Transverse colon (tissue), 4 donors: Measurements from ENCODE around the gene LDLRAD1. TPM values are rescaled to one million over a fixed set of nuclear protein-coding genes. Genes with fewer than 3 reads are reported as not detected.

Experiments used
- DNase-seq: peaks from one replicate; pipeline ENCODE4 v3.0.0-alpha.2; 2019
- H3K27ac ChIP-seq, 4 donors: fragments of 200-600 bp; sonication (generic); 2 replicates each; pipeline ENCODE4 v1.5.1; 2016 to 2018; ENCODE audit warnings: inconsistent platforms in 4 of 4
- H3K27me3 ChIP-seq: fragments of 200-600 bp; sonication (generic); 2 replicates; pipeline ENCODE4 v1.5.1; 2017; ENCODE audit warnings: inconsistent platforms
- H3K36me3 ChIP-seq, 4 donors: fragments of 200-600 bp; sonication (generic); 2 replicates each; pipeline ENCODE4 v1.5.1; 2017 to 2019; ENCODE audit warnings: inconsistent platforms in 4 of 4
- H3K4me1 ChIP-seq, 4 donors: fragments of 200-600 bp; sonication (generic); 2 replicates each; pipeline ENCODE4 v1.5.1; 2017 to 2020; ENCODE audit warnings: inconsistent platforms in 4 of 4
- H3K4me3 ChIP-seq, 4 donors: fragments of 200-600 bp; sonication (generic); 1 replicate in 1 of 4; 2 replicates in 3 of 4; pipeline versions ENCODE4 v1.5.1 to v1.6.1; 2017 to 2019; ENCODE audit warnings: inconsistent platforms in 4 of 4
- H3K9me3 ChIP-seq, 2 donors: fragments of 200-600 bp; sonication (generic); 2 replicates each; pipeline ENCODE4 v1.5.1; 2017 to 2019; ENCODE audit warnings: inconsistent platforms in 2 of 2
- EP300 ChIP-seq: sonication (generic); formaldehyde crosslinking; IDR thresholded peaks from one replicate; pipeline ENCODE4 v1.6.1; 2017; ENCODE audit warnings: antibody characterized with exemption, low read depth
- POLR2A ChIP-seq: fragments of 450-650 bp; IDR thresholded peaks from one replicate; pipeline ENCODE4 v1.6.1; 2016; ENCODE audit warnings: antibody characterized with exemption, mild to moderate bottlenecking, moderate library complexity
- POLR2AphosphoS5 ChIP-seq, 3 donors: sonication (generic); formaldehyde crosslinking; IDR thresholded peaks; one replicate each; pipeline ENCODE4 v1.6.1; 2016; ENCODE audit warnings: antibody characterized with exemption in 3 of 3
- WGBS, 2 donors: methylation state at CpG; one replicate each; pipeline ENCODE4 v1.1.5; 2018; ENCODE audit warnings: low coverage in 1 of 2; 5-methylcytosine and 5-hydroxymethylcytosine counted together
- in situ Hi-C, 4 donors: fragments of 200-750 bp; cut with MboI; loops; one replicate each; pipeline versions ENCODE4 v1.15.0 to v1.15.1; 2017; ENCODE audit warnings: low sequenced_read_pairs in 3 of 4, low pct_ligation_motif_present in 1 of 4, low pct_unique_long_range_greater_than_20kb in 1 of 4
- intact Hi-C: fragments of 100-400 bp; cut with DNase I; formaldehyde crosslinking; loops from one replicate; pipeline ENCODE4 v1.15.1; 2023; ENCODE audit warnings: low total_unique reads
- total RNA-seq, 4 donors: library from RNA; depleted of rRNA; stranded (reverse); fragments of >200 nt; gene quantifications; one replicate each; pipeline ENCODE4 v1.1.0, GENCODE V29; 2016
- TF ChIP-seq, protein P1 (sequence below), 5 experiments: fragments of 200-600 bp in 3 of 5; fragments of 450-650 bp in 2 of 5; sonication (generic) in 3 of 5; IDR thresholded peaks; 1 replicate in 2 of 5; 2 replicates in 3 of 5; pipeline ENCODE4 v1.5.1; 2016 to 2017; ENCODE audit warnings: antibody characterized with exemption in 5 of 5, inconsistent platforms in 3 of 5, mild to moderate bottlenecking in 2 of 5, moderate library complexity in 1 of 5

Gene LDLRAD1
- not detected for total RNA-seq

- 48% methylated on average over 6 of the region's 6 CpGs; no CpG with 5 or more reads in 1 of the 2 donors for WGBS, 2 donors
- H3K4me1 ChIP-seq, result peaks cover 0 to 9% (median 3%) of the 10 kb centered on the region in 4 donors
- H3K9me3 ChIP-seq, result no peaks in the 10 kb centered on the region
- TF ChIP-seq POLR2A (no peak), POLR2AphosphoS5 (IDR thresholded peaks at IDR 0.05) (no peak), EP300 (no peak)
- TF ChIP-seq, protein P1, sequence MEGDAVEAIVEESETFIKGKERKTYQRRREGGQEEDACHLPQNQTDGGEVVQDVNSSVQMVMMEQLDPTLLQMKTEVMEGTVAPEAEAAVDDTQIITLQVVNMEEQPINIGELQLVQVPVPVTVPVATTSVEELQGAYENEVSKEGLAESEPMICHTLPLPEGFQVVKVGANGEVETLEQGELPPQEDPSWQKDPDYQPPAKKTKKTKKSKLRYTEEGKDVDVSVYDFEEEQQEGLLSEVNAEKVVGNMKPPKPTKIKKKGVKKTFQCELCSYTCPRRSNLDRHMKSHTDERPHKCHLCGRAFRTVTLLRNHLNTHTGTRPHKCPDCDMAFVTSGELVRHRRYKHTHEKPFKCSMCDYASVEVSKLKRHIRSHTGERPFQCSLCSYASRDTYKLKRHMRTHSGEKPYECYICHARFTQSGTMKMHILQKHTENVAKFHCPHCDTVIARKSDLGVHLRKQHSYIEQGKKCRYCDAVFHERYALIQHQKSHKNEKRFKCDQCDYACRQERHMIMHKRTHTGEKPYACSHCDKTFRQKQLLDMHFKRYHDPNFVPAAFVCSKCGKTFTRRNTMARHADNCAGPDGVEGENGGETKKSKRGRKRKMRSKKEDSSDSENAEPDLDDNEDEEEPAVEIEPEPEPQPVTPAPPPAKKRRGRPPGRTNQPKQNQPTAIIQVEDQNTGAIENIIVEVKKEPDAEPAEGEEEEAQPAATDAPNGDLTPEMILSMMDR (IDR thresholded peaks at IDR 0.05), result no peak
- no peak within 1 kb of the TSS for H3K4me3 ChIP-seq
- in situ Hi-C loops (no loop called here), intact Hi-C loops (no loop called here)
- H3K27ac ChIP-seq, result no peak within 1 kb of the TSS
- peak; percentile 45 for DNase-seq
- H3K27me3 ChIP-seq, result no peaks in the 10 kb centered on the region
- H3K36me3 ChIP-seq, result no peaks in the 10 kb centered on the region
Measured at GRCh38 chr1:54017979-54018378, at the start of gene LDLRAD1. Gene LDLRAD1, minus strand, starts transcription at chr1:54018186. Its CDS starts 74 bp downstream, at chr1:54018112.

GRCh38 chr1:54064299-54064698, 46.3 kb upstream of the LDLRAD1 start:
- TF ChIP-seq, protein P1 (IDR thresholded peaks at IDR 0.05), result no peak
- TF ChIP-seq POLR2AphosphoS5 (IDR thresholded peaks at IDR 0.05), result no peak
- H3K27ac ChIP-seq, result no peak overlapping the region
- intact Hi-C loops, result no loop called here
- no peak overlapping the region for H3K4me3 ChIP-seq
- no peaks in the 10 kb centered on the region for H3K4me1 ChIP-seq
- 80 to 95% methylated on average over 3 to 5 of the region's 5 CpGs for WGBS, 2 donors
- H3K36me3 ChIP-seq, result no peaks in the 10 kb centered on the region
- no peaks in the 10 kb centered on the region for H3K27me3 ChIP-seq
- in situ Hi-C loops, result loop anchor here in 1 of 4 donors (25.0 kb wide), 1 partner anchor 748 kb away; the partner anchor contains the start of gene TTC22
- no peaks in the 10 kb centered on the region for H3K9me3 ChIP-seq
- DNase-seq, result no peak

GRCh38 chr1:54054438-54054749, 36.4 kb upstream of the LDLRAD1 start:
- no peaks in the 10 kb centered on the region for H3K9me3 ChIP-seq
- intact Hi-C loops, result no loop called here
- in situ Hi-C loops, result loop anchor here in 1 of 4 donors (25.0 kb wide), 1 partner anchor 758 kb away; the partner anchor contains the start of gene TTC22
- 10 to 25% methylated on average over 3 to 5 of the region's 5 CpGs for WGBS, 2 donors
- peaks cover 19 to 39% (median 29%) of the 10 kb centered on the region in 4 donors for H3K4me1 ChIP-seq
- H3K27ac ChIP-seq, result peak overlapping the region in 3 of 4 donors; percentile 95 to 99 (median 97)
- no peaks in the 10 kb centered on the region for H3K27me3 ChIP-seq
- DNase-seq, result no peak
- TF ChIP-seq EP300, result no peak
- TF ChIP-seq, protein P1 (IDR thresholded peaks at IDR 0.05), result no peak
- no peak for TF ChIP-seq POLR2A
- no peak for TF ChIP-seq POLR2AphosphoS5 (IDR thresholded peaks at IDR 0.05)
- no peaks in the 10 kb centered on the region for H3K36me3 ChIP-seq
- H3K4me3 ChIP-seq, result peak overlapping the region in 3 of 4 donors; percentile 68 to 92 (median 81)

DNA sequence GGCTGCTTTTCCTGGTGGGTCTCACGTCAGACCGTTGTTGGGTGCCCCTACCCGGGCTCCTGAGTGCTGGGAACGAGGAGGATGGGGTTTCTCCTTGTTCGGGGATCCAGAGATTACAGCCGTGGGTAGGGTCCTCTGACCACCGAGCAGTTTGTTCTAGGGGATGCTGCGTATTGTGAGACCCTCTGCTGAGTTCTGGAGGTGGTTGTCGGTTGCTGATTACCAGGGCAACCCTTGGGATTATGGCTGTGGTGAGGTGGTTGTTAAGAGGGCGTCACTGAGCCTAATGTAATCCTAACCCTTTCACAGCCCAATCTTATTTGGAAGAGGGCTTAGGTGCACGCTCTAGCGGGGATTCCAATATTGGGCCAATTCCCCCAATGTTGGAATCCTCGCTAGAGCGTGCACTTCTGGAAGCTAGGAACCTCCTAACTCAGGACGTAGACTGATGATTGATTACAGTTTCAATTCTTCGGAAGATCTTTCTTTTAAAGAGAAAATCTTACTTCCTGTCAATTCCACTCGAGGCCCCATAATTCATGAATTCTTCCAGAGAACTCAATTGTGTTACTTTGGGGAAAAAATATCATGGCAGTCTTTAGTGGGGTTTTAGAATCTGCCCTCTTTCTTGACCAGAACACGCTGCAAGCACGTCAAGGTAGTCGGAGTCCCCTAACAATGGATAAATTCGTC, 35.9 kb upstream of the LDLRAD1 start:
- in situ Hi-C loops, result loop anchor here in 1 of 4 donors (25.0 kb wide), 1 partner anchor 758 kb away; the partner anchor contains the start of gene TTC22

More for the DNA sequence above, 35.9 kb upstream of the LDLRAD1 start:
- H3K9me3 ChIP-seq, result no peaks in the 10 kb centered on the region
- peaks cover 19 to 44% (median 34%) of the 10 kb centered on the region in 4 donors for H3K4me1 ChIP-seq
- intact Hi-C loops, result no loop called here
- H3K27ac ChIP-seq, result peak overlapping the region; percentile 95 to 99 (median 98)
- WGBS, 2 donors, result 6% methylated on average over 18 of the region's 21 CpGs; no CpG with 5 or more reads in 1 of the 2 donors
- H3K4me3 ChIP-seq, result peak overlapping the region; percentile 60 to 92 (median 74)
- no peaks in the 10 kb centered on the region for H3K36me3 ChIP-seq
- TF ChIP-seq POLR2AphosphoS5 (IDR thresholded peaks at IDR 0.05), result no peak
- TF ChIP-seq POLR2A, result no peak
- TF ChIP-seq, protein P1 (IDR thresholded peaks at IDR 0.05), result no peak
- no peak for TF ChIP-seq EP300
- no peaks in the 10 kb centered on the region for H3K27me3 ChIP-seq
- no peak for DNase-seq
